Measurements from ENCODE around the gene RSPH1.

Gene RSPH1

GRCh38 chr21:42461881-42462877 lies 33.8 kb downstream of the RSPH1 start:
- DNase-seq: no peak

- no peak for DNase-seq
Observed at GRCh38 chr21:42461185-42461520, 34.9 kb downstream of the RSPH1 start.

GRCh38 chr21:42460391-42461184 lies 35.4 kb downstream of the RSPH1 start:
- peak; percentile 18 for DNase-seq

GRCh38 chr21:42459546-42460215 lies 36.3 kb downstream of the RSPH1 start:
- no peak for DNase-seq

- no peak for DNase-seq
Observed at GRCh38 chr21:42459082-42459460, 37.0 kb downstream of the RSPH1 start.

GRCh38 chr21:42456457-42456856 lies 39.6 kb downstream of the RSPH1 start:
- peak; percentile 38 for DNase-seq

GRCh38 chr21:42455754-42456440 lies 40.1 kb downstream of the RSPH1 start:
- DNase-seq: no peak

GRCh38 chr21:42455196-42455595 lies 40.8 kb downstream of the RSPH1 start:
- no peak for DNase-seq

GRCh38 chr21:42454786-42455185 lies 41.2 kb downstream of the RSPH1 start:
- no peak for DNase-seq

GRCh38 chr21:42453986-42454570 lies 41.9 kb downstream of the RSPH1 start:
- no peak for DNase-seq

- no peak for DNase-seq
Observed at GRCh38 chr21:42453224-42453985, 42.6 kb downstream of the RSPH1 start.

GRCh38 chr21:42452401-42453223 lies 43.4 kb downstream of the RSPH1 start:
- no peak for DNase-seq

- DNase-seq: no peak
Observed at GRCh38 chr21:42451941-42452340, 44.1 kb downstream of the RSPH1 start.

GRCh38 chr21:42448686-42449085 lies 47.3 kb downstream of the RSPH1 start:
- DNase-seq: no peak

- no peak for DNase-seq
Observed at GRCh38 chr21:42447732-42448131, 48.3 kb downstream of the RSPH1 start.

GRCh38 chr21:42447182-42447581 lies 48.8 kb downstream of the RSPH1 start:
- no peak for DNase-seq

GRCh38 chr21:42446531-42446930 lies 49.5 kb downstream of the RSPH1 start:
- no peak for DNase-seq

GRCh38 chr21:42445311-42445710 lies 50.7 kb downstream of the RSPH1 start:
- DNase-seq: no peak

- DNase-seq: no peak
Observed at GRCh38 chr21:42444745-42445059, 51.3 kb downstream of the RSPH1 start.

- DNase-seq: no peak
Observed at GRCh38 chr21:42443876-42444744, 51.9 kb downstream of the RSPH1 start.

Data from stimulated activated CD4-positive, alpha-beta T cell treated with anti-CD3 and anti-CD28 coated beads, Interleukin-12 subunit alpha, Interleukin-12 subunit beta, amount 100 ng/mL, for 4 hours (primary cell).